Stimulated activated CD4-positive, alpha-beta T cell treated with anti-CD3 and anti-CD28 coated beads, Interleukin-12 subunit alpha, Interleukin-12 subunit beta, amount 100 ng/mL, for 48 hours (primary cell): ENCODE results near the gene RBM12.

Source experiments
- DNase-seq, 3 donors: peaks; one replicate each; pipeline ENCODE4 v3.0.0-alpha.2; 2020; ENCODE audit warnings: low read depth in 2 of 3, low spot score in 1 of 3

The RBM12 gene

DNA sequence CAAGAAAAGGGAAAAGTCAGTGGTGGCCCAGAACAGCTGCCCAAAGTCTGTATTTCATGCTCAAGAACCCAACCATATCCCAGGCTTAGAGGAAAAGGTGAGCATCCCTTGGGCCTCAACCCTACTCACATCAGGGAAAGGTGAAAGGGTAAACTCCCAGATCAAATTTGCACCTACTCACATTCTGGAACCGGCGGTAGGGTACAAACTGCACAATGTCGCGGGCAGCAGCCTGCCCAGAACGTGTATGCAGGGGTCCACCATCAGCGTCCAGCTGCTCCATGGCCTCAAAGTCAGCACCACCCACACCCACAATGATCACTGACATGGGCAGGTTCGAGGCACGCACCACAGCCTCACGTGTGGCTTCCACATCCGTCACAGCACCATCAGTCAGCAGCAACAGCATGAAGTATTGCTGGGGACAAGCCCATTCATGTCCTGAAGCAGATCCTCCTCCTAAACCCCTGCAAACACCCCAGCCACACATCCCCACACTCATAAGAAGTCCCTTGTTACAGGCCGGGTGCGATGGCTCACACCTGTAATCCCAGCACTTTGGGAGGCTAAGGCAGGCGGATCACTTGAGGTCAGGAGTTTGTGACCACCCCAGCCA lies 38.2 kb downstream of the RBM12 start:
- no peak for DNase-seq

- no peak for DNase-seq
Measured at GRCh38 chr20:35625584-35626385, 38.9 kb downstream of the RBM12 start.

GRCh38 chr20:35621560-35621946 lies 43.1 kb downstream of the RBM12 start:
- no peak for DNase-seq

DNA sequence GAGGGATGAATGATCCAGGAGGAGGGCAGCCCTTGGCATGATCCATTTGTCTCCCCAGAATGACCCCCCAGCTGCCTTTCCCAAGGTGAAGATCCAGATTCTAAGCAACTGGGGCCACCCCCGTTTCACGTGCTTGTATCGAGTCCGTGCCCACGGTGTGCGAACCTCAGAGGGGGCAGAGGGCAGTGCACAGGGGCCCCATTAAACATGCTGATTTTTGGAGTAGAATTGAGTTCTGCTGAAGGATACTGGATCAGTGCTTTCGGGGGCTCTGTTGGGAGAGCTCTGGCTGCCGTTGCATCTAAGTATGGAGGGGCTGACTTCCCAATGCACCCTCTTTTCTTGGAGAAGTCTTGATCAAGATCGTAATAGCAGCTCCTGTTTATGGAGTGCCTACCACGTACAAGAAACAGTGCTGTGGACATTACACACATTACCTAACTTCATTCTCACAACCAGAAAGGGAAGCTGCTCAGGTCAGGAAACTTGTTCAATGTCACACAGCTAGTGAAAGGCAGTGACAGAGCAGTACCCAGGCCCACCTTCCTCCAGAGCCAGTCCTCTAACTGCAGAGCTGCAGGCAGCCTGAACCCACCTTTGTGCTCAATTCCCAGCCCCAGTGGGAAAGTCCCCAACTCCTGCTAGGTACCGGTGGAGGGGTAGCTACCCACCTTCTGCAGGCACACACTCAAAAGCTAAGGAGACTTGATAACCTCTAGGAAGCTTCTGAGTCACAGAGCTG lies 43.7 kb downstream of the RBM12 start:
- no peak for DNase-seq

- peak; percentile 71 to 79 (median 73) for DNase-seq
Measured at GRCh38 chr20:35619196-35620095, 45.3 kb downstream of the RBM12 start.

- DNase-seq: peak in 1 of 3 donors; percentile 15
Measured at GRCh38 chr20:35618263-35619131, 46.2 kb downstream of the RBM12 start.

- peak in 2 of 3 donors; percentile 44 for DNase-seq
Measured at GRCh38 chr20:35617397-35618262, 47.1 kb downstream of the RBM12 start.

GRCh38 chr20:35616465-35617396 lies 48.0 kb downstream of the RBM12 start:
- peak; percentile 50 to 60 (median 54) for DNase-seq

- DNase-seq: peak; percentile 100
Measured at GRCh38 chr20:35615667-35616464, 48.8 kb downstream of the RBM12 start, which contains the start of gene SPAG4. TSS of gene SPAG4 (plus strand) at chr20:35615829. CDS start at chr20:35616004, 175 bp downstream.

- no peak for DNase-seq
Measured at GRCh38 chr20:35611482-35611881, 53.2 kb downstream of the RBM12 start.

- DNase-seq: no peak
Measured at GRCh38 chr20:35610833-35611427, 53.8 kb downstream of the RBM12 start.

- no peak for DNase-seq
Measured at GRCh38 chr20:35607003-35607735, 57.5 kb downstream of the RBM12 start.

GRCh38 chr20:35606127-35606526 lies 58.6 kb downstream of the RBM12 start:
- DNase-seq: no peak

GRCh38 chr20:35604449-35604747 lies 60.3 kb downstream of the RBM12 start:
- DNase-seq: no peak

- no peak for DNase-seq
Measured at GRCh38 chr20:35603695-35604448, 60.8 kb downstream of the RBM12 start.
